HG03432 (cell line): ENCODE data around the gene BANF2.
"Not testable (repeated sequence)": the region's sequence is repeated elsewhere in the genome, so short reads cannot be mapped to it uniquely, and the experiment has no call there.

Source experiments
- ATAC-seq: cut with Tn5 transposase; IDR thresholded peaks from one replicate; pipeline ENCODE4 v1.9.1; 2021; ENCODE audit warnings: mild to moderate bottlenecking, moderate library complexity; ENCODE audit not compliant: unreplicated experiment

The BANF2 gene

DNA sequence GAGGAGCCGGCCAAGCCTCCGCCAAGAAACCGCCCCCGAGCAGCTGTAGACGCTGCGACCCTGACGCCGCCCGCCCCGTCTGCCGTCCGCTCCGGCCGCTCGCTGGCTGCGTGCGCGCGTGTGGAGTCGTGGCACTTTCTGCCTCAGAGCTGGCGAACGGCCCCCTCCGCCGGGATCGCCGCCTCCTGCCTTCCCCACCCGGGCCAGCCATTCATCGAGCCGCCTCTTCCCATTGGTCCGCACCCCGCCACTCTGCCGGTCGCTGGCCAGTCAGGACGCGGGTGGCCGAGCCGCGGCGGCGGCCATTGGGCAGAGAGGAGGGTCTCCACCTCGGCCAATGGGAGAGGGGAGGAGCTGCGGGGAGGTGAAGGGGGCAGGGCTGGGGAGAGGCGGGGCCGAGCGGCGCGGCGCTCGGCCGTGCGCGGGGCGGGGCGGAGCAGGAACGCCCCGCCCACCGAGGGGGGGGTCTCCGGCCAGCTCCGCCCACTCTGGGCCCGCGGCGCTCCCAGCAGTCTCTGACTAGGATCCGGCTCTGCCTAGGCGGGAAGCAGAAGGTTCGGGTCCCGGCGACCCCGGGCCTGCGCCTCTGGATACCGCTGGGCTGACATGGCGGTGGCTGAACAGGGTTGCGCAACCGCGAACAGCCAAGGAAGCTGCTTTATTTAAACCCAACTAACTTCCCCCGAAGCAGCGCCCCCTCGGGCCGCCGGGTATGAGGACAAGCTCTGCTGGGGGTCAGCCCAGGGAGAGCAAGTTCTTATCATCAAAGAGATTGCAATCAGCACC is 17.5 kb upstream of the BANF2 start, which contains the start of gene RRBP1:
RRBP1 (minus strand) TSS at position 140 of the 786 bp plus-strand sequence. CDS start 21,735 bp downstream, outside the sequence.
- peak; percentile 89 for ATAC-seq

DNA sequence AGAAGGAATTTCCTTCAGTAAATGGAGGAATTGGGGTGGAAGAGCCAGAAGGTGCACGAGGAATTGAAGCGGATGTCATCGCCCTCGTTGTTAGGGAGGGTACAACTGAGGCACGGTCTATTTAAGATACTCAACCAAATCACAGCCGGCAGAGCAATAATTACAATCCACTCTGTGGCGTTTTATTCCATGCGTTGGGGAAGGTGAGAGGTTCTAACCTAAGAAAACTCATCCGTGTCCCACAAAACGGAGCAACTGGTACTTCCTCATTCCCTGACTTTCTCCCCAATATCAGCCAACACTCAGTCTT is 16.9 kb upstream of the BANF2 start:
- ATAC-seq = no peak

DNA sequence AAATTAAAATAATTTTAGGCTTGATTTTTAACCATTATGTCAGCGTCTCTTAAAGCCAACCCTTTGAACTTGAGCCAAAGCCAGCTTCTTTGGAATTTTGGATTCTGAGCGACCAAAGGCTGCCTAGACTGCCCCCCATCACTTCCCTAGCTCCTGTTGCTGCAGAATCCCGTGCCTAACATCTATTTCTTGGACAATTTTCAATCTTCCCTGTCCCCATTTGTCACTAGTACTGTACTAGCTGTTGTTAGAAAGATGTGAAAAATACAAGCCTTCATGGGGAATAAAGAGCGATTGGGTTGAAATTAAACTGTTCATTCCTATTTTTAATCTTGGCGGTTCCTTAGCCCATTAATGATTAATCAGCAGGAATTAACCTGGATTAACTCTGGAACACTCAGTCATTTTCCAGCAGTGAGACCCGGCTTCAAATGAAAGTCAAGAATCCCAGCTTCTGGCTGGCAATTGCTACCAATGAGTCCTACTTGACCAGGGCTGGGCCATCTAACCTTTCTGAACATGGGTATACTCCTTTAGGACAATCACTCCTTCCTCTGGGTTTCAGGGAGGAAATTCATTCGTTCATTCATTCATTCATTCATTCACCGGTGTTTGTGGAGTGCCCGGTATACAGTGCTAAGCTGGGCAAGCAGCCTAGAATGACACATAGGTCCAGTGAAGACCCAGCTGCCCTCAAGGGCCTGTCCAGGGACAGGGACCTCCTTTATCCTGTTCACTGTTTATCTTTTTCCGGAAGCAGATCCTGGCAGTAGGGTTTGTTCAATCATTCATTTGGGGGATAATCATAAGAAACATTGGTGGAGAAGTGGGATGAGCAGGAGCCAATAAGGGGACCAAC is 16.3 kb upstream of the BANF2 start:
- no peak for ATAC-seq

DNA sequence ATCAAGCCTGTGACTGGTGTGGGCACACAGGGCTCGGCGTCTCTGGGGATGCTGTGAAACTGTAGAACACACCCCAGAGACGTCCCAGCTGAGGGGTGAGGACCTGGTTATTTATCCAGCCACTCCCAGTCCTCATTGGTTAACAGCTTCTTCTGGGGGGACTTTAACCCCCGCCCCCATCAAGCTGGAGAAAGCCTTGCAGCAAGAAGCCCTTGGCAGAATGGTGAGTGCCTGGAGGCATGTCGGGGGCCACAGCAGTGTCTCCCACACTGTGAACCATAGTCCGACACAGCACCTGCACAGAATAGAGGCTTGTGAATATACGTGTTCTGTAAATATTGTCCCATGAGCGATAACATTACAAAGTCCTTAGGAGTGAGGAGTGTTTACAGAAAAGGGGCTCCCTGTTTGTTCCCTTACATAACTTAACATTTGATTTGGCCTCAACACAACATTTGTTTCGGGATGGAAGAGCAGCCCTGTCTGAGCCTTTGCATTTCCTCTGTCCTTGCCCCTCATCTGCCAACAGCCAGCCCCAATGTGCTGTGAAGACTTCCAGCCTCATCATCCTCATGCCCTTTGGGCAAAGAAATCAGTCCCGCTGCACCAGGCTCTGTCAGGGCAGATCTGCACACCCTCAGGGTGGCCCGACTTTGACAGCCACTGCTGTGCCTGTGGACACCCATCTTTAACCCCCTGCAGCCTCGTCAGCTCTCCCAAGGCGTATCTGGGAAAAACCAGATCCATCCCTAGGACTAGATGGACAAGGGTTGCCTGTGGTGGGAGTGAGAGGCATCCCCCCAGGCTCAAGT is 15.5 kb upstream of the BANF2 start:
- ATAC-seq = no peak

DNA sequence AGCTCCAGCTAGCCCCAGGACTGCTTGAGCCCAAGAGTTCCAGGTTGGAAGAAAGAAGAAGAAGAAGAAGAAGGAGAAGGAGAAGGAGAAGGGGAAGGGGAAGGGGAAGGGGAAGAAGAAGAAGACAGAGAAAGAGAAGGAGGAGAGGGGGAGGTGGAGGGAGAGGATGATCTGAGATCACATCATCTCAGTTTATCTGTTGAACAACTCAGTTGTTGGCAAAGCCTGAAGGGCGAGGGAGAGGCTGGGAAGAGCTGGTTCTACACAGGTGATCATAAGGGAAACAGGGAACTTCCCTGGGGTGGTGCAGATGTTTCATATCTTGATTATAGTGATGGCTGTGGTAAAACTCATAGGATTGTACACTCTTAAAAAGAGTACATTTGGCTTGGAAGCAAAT is 14.6 kb upstream of the BANF2 start:
- no peak for ATAC-seq

DNA sequence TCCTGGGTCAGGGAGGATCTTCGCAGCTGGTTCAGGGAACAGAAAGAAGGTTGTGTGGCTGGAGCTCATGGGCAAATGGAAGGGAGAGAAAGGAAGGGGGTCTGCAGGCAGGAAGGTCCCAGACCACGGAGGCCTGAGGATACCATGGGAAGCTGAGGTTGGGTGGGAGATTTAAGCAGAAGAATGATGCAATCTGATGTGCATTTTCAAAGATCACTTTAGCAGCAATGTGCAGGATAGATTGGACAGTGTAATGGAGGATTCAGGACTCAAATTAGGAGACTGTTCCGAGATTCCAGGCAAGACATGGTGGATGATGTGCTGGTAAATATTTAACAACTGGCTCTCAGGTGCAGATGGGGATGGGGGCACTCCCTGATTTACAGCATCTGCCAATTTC is 12.0 kb upstream of the BANF2 start:
- no peak for ATAC-seq

DNA sequence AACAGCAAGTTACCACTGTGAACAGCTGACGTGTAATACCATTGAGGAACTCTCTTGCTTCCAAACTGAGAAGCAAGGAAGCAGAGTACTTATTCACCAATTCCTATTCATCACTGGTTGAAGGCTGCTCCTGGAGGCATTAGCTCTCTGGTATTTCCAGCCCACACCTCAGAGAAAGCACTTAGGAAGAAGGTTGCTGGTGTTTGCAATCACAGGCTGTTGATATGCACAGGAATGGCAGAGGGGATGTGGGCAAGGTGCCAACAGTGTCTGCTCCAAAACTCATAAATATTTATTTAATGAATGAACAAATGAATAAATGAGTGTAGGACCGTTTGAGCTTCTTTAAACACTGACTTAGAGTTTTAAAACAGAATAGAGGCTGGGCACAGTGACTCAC is 10.8 kb upstream of the BANF2 start:
- ATAC-seq = no peak

DNA sequence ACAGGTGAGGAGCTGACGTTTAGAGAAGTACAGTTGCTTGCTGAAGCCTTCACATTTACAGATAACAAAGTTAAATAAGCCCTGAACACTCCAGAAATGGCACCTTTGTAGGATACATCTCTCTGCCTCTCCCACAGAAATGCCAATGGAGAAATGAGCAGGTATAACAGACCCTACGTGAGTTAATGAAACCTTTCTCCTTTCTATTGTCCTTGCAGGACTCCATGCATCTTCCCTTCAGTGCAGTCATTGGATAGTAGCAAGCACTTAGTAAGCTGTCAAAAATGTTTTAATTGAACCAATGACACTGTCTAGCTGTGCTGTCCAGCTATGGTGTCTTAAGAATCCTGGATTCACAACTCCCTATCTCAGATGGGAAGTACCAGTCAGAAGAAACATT is 9.6 kb upstream of the BANF2 start:
- no peak for ATAC-seq

DNA sequence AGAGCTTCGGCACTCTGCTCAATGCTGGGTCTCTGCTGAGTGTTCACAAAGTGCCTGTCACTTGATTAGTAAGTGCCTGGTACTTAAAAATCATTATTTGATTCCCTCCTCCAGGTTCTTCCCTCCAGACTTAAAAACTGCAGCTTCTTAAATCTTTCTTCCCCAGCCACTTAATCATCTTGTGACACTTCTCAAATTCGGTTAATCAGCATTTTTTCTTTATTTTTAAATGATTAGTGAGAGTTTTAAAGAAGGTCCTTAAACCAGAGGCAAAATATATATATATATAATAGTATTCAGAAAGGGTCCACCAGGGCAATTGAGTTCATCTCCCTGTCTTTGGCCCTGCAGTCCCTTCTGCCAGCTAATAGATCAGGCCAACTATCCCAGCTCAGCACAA is 8.0 kb upstream of the BANF2 start:
- no peak for ATAC-seq

DNA sequence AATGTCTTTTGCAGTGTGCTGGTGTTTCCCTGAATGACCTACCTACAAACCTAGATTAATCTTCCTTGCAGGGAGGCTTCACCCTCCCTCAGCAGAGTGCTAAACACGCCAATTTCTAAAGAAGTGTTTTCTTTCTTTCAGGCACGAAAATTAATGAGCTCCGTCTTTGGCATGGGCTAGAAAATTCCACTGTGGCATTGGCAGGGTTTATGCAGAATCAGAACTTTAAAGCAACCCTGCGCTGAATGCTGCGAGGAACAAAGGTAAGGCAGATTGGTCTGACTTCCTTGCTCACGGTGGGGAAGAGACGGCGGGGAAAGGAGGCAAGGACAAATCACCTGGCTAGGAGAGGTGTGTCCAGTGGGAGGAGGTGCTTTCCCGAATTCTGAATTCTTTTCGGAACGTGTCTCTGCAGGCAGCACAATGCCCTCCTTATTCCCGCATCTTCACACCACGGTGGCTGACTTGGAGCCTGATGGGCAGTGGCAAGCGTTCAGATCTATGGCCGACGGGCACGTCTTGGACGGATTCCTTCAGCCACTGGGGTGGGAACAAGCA is 6.2 kb upstream of the BANF2 start:
- ATAC-seq = no peak

DNA sequence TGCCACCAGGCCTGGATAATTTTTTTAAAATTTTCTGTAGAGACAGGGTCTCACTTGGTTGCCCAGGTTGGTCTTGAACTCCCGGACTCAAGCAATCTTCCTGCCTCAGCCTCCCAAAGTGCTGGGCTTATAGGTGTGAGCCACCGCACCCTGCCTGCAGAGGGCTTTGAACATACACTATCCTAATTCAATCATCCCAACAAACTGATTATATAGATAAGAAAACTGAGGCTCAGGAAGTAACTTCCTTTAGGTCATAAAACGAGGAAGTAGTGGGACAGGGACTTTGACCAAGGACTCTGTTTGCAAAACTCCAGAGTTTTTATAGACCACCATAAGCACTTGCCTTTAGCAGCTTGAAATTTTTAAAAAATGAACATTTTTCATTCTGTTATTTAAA is 5.0 kb upstream of the BANF2 start:
- ATAC-seq = no peak

DNA sequence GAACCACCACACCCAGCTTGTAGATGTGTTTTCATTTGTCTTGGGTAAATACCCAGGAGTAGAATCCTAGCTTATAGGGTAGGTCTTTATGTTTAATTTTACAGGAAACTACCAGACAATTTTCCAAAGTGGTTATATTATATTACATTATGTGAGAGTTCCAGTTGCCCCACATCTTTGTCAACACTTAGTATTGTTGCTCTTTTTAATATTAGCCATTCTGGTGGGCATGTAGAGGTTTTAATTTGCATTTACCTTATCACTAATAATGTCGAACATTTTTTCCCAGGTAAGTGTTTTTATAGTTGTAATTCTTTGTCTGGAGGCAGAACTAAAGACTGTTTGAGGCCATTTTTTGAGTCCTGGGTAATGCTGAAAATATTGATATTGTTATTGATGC is 3.5 kb upstream of the BANF2 start:
- ATAC-seq = no peak

DNA sequence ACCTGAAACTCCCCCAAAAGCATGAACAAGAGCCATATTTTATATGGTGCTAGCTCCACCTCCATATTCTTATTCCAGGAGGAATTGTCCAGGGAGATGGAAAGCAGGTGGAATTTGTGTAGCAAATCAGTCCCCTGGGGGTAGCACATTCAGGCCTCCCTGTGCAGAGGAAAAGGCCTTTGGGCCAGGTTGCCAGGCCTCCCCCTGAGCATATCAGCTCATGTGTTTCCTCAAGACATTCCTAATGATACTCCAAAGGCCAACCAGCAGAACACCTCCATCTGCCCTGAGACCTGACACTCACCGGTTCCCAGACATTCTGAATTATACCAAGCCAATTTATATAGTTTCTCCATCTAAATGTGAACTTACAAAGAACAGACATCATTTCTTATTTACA is 2.6 kb upstream of the BANF2 start:
- no peak for ATAC-seq

DNA sequence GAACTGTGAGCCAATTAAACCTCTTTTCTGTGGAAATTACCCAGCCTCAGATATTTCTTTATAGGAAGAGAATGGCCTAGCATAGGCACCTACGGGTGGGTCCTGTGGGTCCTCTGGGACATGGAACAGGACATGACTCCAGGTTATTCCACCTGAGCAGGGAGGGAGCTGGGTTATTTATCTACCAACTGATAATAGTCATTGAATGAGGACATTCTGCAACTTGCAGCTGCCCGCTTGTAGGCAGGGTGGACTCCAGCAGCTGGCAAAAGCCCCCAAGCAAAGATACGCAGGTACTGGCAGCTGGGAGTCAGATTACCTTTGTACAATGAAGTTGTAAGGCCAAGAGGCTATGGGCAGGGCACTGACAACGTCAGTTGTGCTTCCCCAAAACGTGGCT is 1.4 kb upstream of the BANF2 start:
- no peak for ATAC-seq

DNA sequence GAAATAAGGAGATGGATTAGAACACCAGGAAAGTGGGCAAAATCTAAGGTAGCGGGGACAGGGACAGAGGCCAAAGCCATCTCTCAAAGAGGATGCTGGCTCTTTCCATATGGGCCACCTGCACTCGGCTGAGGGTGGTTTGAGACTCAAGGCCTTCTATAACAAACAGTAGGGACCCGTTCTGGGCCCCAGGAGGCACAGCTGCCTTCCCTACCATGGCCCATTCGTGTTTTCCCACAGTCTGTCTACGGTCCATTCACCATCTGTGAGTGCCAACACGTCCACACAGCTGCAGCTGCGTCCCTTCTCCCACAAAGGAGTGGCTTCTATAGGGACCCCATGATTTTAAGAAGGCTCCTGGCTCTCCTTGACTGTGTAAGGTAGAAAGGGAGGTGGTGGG is 871 bp downstream of the BANF2 start:
- ATAC-seq = no peak

DNA sequence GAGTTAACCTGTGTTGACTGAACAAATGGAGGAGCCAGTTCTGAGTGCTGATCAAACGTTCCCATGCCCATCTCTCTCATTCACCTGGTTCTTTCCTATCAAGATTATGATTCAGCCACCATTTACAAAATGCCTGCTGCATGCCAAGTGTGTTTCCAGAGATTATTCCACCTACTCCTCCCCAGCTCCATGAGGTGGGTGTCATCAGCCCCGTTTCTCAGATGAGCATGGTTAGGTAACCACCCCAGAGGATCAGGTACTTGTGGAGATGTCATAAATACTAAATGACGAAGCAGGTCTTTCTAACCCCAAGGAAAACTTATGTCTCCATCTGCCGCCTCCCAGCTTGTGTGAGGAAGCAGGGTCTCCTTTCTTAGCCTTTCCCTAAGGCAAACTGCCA is 2.1 kb downstream of the BANF2 start:
- ATAC-seq = no peak

DNA sequence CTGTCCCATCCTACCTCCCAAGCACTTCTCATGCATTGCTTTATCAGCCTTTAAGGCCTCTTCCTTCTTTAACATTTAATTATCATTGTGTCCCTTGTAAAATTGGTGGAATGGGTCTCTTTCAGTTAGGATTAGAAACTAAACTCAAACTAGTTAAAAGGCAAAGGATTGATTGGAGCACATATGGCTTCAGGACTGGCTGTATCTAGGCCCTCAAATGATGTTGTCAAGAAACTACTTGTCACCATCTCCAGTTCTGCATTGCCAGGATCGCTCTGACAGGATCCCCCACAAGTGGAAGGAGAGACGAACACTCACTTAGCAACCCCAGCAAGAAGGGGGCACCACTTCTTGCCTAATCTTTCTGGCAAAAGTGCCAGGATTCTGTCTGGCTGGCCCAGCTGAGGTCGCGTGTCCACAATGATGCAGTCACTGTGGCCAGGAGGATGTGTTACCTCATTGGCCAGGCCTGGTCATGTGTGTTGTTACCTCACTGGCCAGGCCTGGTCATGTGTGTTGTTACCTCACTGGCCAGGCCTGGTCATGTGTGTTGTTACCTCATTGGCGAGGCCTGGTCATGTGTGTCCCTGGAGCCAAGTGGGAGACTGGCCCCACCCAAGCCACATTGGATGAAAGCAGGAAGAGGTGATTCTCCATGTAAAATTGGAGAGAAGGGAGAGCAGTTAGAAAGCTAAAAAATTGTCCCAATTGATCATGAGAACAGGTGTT is 5.0 kb downstream of the BANF2 start:
- ATAC-seq = no peak

DNA sequence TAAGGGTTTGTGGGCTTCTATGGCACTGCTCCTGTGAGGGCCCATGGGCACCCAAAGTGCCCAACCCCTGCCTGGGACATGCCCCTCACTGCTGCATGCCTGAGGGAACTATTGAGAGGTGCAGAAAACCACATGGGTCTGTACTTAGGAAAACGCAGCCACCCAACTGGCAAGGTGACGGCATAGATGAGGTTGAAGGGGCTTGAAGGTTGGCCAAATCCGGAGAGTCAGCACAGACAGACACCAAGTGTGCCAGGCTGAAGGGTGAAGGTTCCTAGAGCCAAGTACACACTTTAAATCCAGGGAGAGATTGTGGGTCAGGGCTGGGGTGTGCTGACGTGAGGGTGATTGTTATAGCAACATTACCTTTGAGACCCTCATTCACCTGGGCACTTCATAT is 6.2 kb downstream of the BANF2 start:
- ATAC-seq = no peak

DNA sequence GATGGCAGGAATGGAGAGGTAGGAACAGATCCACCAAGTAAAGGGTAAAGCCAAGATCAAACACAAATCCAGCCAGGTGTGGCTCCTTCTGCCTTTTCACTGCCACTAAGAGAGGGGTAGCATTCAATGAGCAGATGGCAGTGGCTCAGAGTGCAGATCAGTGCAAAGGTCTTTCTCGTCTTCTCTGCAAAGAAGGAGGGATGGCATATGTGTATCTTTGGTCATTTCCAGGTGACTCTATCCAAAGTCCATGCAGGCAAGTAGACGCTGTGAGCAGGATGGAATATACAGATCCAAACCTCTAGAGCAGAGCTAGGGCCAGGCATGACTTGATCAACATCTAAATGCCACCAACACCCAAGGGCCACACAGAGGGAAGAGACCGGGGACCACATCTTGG is 6.9 kb downstream of the BANF2 start:
- no peak for ATAC-seq

DNA sequence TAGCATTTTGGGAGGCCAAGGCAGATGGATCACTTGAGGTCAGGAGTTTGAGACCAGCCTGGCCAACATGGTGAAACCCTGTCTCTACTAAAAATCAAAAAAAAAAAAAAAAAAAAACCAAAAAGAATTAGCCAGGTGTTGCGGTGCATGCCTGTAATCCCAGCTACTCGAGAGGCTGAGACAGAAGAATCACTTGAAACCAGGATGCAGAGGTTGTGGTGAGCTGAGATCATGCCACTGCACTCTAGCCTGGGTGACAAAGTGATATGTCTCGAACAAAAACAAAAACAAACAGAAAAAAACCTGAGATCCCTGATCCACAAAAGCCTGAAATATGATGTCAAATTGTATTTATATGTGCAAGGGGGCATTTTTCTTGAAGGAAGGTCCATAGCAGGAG is 8.2 kb downstream of the BANF2 start:
- ATAC-seq = not testable (repeated sequence)
